PC-9 (cell line): ENCODE measurements around the gene MED19.

Source experiments
- EZH2 ChIP-seq: fragments of 200-600 bp; sonication (generic); IDR thresholded peaks from 2 replicates; pipeline ENCODE4 v1.8.0; 2017; ENCODE audit warnings: antibody characterized with exemption, low read depth
- TF ChIP-seq, protein P1 (sequence below): fragments of 200-600 bp; sonication (generic); conservative IDR thresholded peaks from 2 replicates; pipeline ENCODE4 v1.6.1; 2017; ENCODE audit warnings: mixed run types, antibody characterized with exemption, mild to moderate bottlenecking, moderate library complexity

- TF ChIP-seq, protein P1, sequence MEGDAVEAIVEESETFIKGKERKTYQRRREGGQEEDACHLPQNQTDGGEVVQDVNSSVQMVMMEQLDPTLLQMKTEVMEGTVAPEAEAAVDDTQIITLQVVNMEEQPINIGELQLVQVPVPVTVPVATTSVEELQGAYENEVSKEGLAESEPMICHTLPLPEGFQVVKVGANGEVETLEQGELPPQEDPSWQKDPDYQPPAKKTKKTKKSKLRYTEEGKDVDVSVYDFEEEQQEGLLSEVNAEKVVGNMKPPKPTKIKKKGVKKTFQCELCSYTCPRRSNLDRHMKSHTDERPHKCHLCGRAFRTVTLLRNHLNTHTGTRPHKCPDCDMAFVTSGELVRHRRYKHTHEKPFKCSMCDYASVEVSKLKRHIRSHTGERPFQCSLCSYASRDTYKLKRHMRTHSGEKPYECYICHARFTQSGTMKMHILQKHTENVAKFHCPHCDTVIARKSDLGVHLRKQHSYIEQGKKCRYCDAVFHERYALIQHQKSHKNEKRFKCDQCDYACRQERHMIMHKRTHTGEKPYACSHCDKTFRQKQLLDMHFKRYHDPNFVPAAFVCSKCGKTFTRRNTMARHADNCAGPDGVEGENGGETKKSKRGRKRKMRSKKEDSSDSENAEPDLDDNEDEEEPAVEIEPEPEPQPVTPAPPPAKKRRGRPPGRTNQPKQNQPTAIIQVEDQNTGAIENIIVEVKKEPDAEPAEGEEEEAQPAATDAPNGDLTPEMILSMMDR, result no peak
- no peak for TF ChIP-seq EZH2
These were observed 20.6 kb upstream of the MED19 start for GRCh38 chr11:57732661-57733060.
